ENCODE data around the gene NUMBL. TPM values are rescaled to one million over a fixed set of nuclear protein-coding genes. Genes with fewer than 3 reads are reported as not detected.
A peak's percentile ranks its signal among the peaks of the same experiment; 100 is the strongest.

Gene NUMBL
- total RNA-seq, 1 donor from 2014 or later, result 79.3 TPM

DNA sequence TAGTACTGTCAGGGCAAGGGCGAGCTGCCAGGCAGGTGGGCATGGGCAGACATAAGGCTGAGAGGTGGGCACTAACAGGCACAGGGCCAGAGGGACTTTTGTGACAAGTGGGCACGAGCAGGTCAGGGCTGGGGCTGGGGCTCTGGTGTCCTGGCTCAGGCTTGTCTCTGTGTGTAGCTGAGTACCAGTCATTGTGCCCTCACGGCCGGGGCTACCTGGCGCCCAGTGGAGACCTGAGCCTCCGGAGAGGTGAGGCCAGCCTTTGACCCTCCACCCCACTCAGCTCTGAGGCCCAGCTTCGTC is 67.7 kb downstream of the NUMBL start:
- H3K9me3 ChIP-seq (ENCODE audit: insufficient read depth, low read depth, low read length), result no peaks in the 10 kb centered on the region
- no peak overlapping the region for H3K4me3 ChIP-seq (ENCODE audit: insufficient read depth, low read depth, low read length)
- no peak for FAIRE-seq
- H3K27ac ChIP-seq (ENCODE audit: low read depth, low read length), result peak overlapping the region; percentile 76
- H3K36me3 Mint-ChIP-seq (ENCODE audit: low read depth, unreplicated experiment), result peaks cover 25% of the 10 kb centered on the region
- H4K20me1 ChIP-seq (ENCODE audit: insufficient read depth, low read length), result no peaks in the 10 kb centered on the region
- no peak overlapping the region for H3K4me3 Mint-ChIP-seq (ENCODE audit: unreplicated experiment)
- no peaks in the 10 kb centered on the region for H3K79me2 ChIP-seq (ENCODE audit: insufficient read depth, low read length)
- peaks cover 23% of the 10 kb centered on the region for H3K4me1 ChIP-seq (ENCODE audit: insufficient read depth, low read length)
- no peaks in the 10 kb centered on the region for H3K27me3 Mint-ChIP-seq (ENCODE audit: low read depth, unreplicated experiment)
- peak overlapping the region; percentile 74 for H3K4me2 ChIP-seq (ENCODE audit: low read length)
- H3K27ac Mint-ChIP-seq (ENCODE audit: unreplicated experiment), result no peak overlapping the region
- H2AFZ ChIP-seq (ENCODE audit: low read depth, low read length), result no peak overlapping the region
- H3K27me3 ChIP-seq (ENCODE audit: insufficient read depth, low read length), result no peaks in the 10 kb centered on the region
- no peak for TF ChIP-seq CTCF (IDR thresholded peaks at IDR 0.05; ENCODE audit: insufficient read depth, low read depth, low read length)
- TF ChIP-seq EZH2 (IDR thresholded peaks at IDR 0.05; ENCODE audit: insufficient read depth, low read length), result no peak
- peaks cover 24% of the 10 kb centered on the region for H3K36me3 ChIP-seq (ENCODE audit: insufficient read depth, low read length)
- H3K9me3 Mint-ChIP-seq (ENCODE audit: unreplicated experiment), result no peaks in the 10 kb centered on the region
- DNase-seq (ENCODE audit: low read depth), result no peak
- H3K9ac ChIP-seq (ENCODE audit: low read length), result peak overlapping the region; percentile 27
- H3K4me1 Mint-ChIP-seq (ENCODE audit: low read depth, unreplicated experiment), result peaks cover 9% of the 10 kb centered on the region

DNA sequence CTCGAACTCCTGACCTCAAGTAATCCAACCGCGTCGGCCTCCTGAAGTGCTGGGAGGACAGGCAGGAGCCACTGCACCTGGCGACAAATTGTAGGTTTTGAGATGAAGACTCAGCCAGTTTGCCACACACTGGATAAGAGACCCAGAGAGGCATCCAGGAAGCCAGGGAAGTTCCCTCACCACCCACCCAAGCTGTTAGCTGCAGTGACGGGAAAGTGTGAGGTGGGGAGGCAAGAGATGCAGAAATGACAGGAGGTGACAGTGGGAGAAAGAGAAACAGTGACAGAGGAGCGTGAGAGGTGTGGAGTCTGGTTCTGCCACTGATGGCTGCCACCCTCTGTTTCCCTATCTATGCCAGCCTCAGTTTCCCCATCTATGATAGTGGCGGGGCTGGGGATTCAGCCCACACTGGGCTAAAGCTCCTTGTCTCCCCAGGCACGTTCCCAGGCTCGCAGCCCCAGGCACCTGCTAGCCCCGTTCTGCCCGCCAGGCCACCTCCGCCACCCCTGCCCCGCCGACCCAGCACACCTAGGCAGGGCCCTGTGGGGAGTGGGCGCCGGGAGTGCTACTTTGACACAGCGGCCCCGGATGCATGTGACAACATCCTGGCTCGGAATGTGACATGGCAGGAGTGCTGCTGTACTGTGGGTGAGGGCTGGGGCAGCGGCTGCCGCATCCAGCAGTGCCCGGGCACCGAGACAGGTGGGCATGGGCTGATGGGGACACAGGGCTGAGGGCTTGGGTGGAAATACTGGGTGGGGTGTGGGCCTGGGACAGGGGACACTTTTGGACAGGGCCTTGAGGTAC is 68.3 kb downstream of the NUMBL start:
- H3K36me3 ChIP-seq (ENCODE audit: insufficient read depth, low read length), result peaks cover 24% of the 10 kb centered on the region
- Mint-ChIP-seq H3K4me3 (ENCODE audit: unreplicated experiment) (no peak overlapping the region), H3K36me3 (ENCODE audit: low read depth, unreplicated experiment) (peaks cover 25% of the 10 kb centered on the region), H3K27ac (ENCODE audit: unreplicated experiment) (peak overlapping the region; percentile 48), H3K27me3 (ENCODE audit: low read depth, unreplicated experiment) (no peaks in the 10 kb centered on the region), H3K9me3 (ENCODE audit: unreplicated experiment) (no peaks in the 10 kb centered on the region), H3K4me1 (ENCODE audit: low read depth, unreplicated experiment) (peaks cover 9% of the 10 kb centered on the region)
- H3K79me2 ChIP-seq (ENCODE audit: insufficient read depth, low read length), result no peaks in the 10 kb centered on the region
- H3K4me1 ChIP-seq (ENCODE audit: insufficient read depth, low read length), result peaks cover 23% of the 10 kb centered on the region
- H3K4me2 ChIP-seq (ENCODE audit: low read length), result no peak overlapping the region
- H3K9me3 ChIP-seq (ENCODE audit: insufficient read depth, low read depth, low read length), result no peaks in the 10 kb centered on the region
- no peak for TF ChIP-seq CTCF (IDR thresholded peaks at IDR 0.05; ENCODE audit: insufficient read depth, low read depth, low read length)
- no peak for DNase-seq (ENCODE audit: low read depth)
- H3K9ac ChIP-seq (ENCODE audit: low read length), result peak overlapping the region; percentile 27
- H3K27ac ChIP-seq (ENCODE audit: low read depth, low read length), result peak overlapping the region; percentile 76
- H2AFZ ChIP-seq (ENCODE audit: low read depth, low read length), result no peak overlapping the region
- FAIRE-seq, result no peak
- no peak overlapping the region for H3K4me3 ChIP-seq (ENCODE audit: insufficient read depth, low read depth, low read length)
- no peaks in the 10 kb centered on the region for H4K20me1 ChIP-seq (ENCODE audit: insufficient read depth, low read length)
- no peaks in the 10 kb centered on the region for H3K27me3 ChIP-seq (ENCODE audit: insufficient read depth, low read length)

- H3K9me3 Mint-ChIP-seq (ENCODE audit: unreplicated experiment), result no peaks in the 10 kb centered on the region
- H3K4me1 Mint-ChIP-seq (ENCODE audit: low read depth, unreplicated experiment), result peaks cover 9% of the 10 kb centered on the region
These were observed 69.2 kb downstream of the NUMBL start for GRCh38 chr19:40621283-40621682.

More at GRCh38 chr19:40621283-40621682, 69.2 kb downstream of the NUMBL start:
- Histone ChIP-seq H3K79me2 (ENCODE audit: insufficient read depth, low read length) (no peaks in the 10 kb centered on the region), H3K27ac (ENCODE audit: low read depth, low read length) (no peak overlapping the region), H3K9me3 (ENCODE audit: insufficient read depth, low read depth, low read length) (no peaks in the 10 kb centered on the region), H3K4me3 (ENCODE audit: insufficient read depth, low read depth, low read length) (no peak overlapping the region), H4K20me1 (ENCODE audit: insufficient read depth, low read length) (no peaks in the 10 kb centered on the region), H3K27me3 (ENCODE audit: insufficient read depth, low read length) (no peaks in the 10 kb centered on the region), H3K4me2 (ENCODE audit: low read length) (no peak overlapping the region), H3K36me3 (ENCODE audit: insufficient read depth, low read length) (peaks cover 24% of the 10 kb centered on the region), H2AFZ (ENCODE audit: low read depth, low read length) (no peak overlapping the region), H3K4me1 (ENCODE audit: insufficient read depth, low read length) (peaks cover 23% of the 10 kb centered on the region), H3K9ac (ENCODE audit: low read length) (no peak overlapping the region)
- Mint-ChIP-seq H3K36me3 (ENCODE audit: low read depth, unreplicated experiment) (peaks cover 23% of the 10 kb centered on the region), H3K4me3 (ENCODE audit: unreplicated experiment) (no peak overlapping the region), H3K27me3 (ENCODE audit: low read depth, unreplicated experiment) (no peaks in the 10 kb centered on the region), H3K27ac (ENCODE audit: unreplicated experiment) (peak overlapping the region; percentile 69)
- no peak for FAIRE-seq
- no peak for DNase-seq (ENCODE audit: low read depth)
- TF ChIP-seq EZH2 (IDR thresholded peaks at IDR 0.05; ENCODE audit: insufficient read depth, low read length) (no peak), CTCF (IDR thresholded peaks at IDR 0.05; ENCODE audit: insufficient read depth, low read depth, low read length) (no peak)

All from astrocyte (in vitro differentiated cells and primary cell).